HL-60 (cell line): Measurements from ENCODE around the gene KIF7.

Experiments
- CTCF ChIP-seq: IDR thresholded peaks from one replicate; pipeline ENCODE4 v1.5.1; 2011; ENCODE audit warnings: low read length, control low read depth, inconsistent platforms; ENCODE audit not compliant: insufficient read depth
- GABPA ChIP-seq: IDR thresholded peaks from 2 replicates; pipeline ENCODE4 v1.6.1; 2012; ENCODE audit warnings: low read depth
- POLR2AphosphoS5 ChIP-seq: IDR thresholded peaks from 2 replicates; pipeline ENCODE4 v1.6.1; 2012; ENCODE audit warnings: low read depth
- REST ChIP-seq: IDR thresholded peaks from 2 replicates; pipeline ENCODE4 v1.6.1; 2012; ENCODE audit warnings: low read depth; ENCODE audit not compliant: insufficient replicate concordance
- SPI1 ChIP-seq: IDR thresholded peaks from 2 replicates; pipeline ENCODE4 v1.6.1; 2012; ENCODE audit warnings: low read depth, mild to moderate bottlenecking, borderline replicate concordance

GRCh38 chr15:89660556-89660955 lies 5.3 kb upstream of the KIF7 start:
- TF ChIP-seq CTCF (no peak), POLR2AphosphoS5 (no peak), REST (no peak), GABPA (no peak), SPI1 (no peak)
